Stimulated activated CD8-positive, alpha-beta memory T cell treated with anti-CD3 and anti-CD28 coated beads, Interleukin-15, amount 100 ng/mL, for 1 hour (primary cell): ENCODE measurements around the gene YEATS2.
"Not testable (repeated sequence)": the region's sequence is repeated elsewhere in the genome, so short reads cannot be mapped to it uniquely, and the experiment has no call there.

Experiments
- DNase-seq: peaks from one replicate; pipeline ENCODE4 v3.0.0-alpha.2; 2020; ENCODE audit warnings: low read depth

YEATS2 gene

GRCh38 chr3:183776451-183776850, 78.9 kb downstream of the YEATS2 start:
- DNase-seq = not testable (repeated sequence)

DNA sequence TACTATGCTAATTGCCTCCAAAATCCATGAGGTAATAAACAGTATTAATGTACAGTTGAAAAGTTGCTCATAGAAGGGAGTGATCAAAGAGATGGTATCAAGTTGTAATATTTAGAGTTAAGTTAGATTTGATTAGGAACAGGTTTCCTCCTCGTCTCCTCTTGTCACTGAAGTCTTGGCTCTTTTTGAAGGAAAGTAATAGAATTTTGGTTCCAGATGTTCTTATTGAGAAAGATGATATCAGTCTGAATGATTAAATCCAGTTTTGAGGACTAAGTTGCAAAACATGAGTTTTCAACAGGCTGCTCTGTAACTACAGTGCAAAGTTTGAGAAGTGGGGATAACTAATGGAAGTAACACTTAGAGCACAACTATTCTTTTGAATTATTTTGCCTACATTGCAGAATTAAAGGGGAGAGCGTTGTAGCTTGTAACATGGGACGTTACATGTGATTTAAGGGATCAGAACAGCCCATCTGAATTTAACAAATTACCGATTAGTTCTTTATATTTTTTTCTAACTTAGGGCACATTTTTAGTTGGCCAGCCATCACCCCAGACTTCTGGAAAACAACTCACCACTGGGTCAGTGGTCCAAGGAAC, 79.5 kb downstream of the YEATS2 start:
- no peak for DNase-seq

DNA sequence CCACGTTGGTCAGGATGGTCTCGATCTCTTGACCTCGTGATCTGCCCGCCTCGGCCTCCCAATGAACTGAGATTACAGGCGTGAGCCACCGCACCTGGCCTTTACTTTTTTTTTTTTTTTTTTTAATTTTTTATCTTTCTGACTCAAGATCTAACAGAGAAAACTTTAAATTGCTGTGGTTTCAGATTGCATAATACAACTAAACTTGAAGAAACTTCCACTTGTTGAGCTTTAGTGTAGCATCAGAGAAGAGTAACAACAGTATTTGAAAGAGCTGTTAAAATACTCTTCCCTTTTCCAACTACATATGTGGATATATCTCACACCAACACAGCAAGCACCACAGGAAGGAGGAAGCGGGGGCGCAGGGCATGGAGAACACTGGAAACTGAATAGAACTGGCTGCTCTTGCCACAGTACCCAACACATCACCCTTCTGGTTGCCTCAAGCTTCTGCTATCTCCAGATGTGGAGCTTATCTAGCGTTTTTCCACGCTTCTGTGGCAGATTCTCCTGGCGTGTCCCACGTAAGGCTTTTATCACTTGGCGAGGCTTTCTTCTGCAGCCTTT, 82.4 kb downstream of the YEATS2 start:
- no peak for DNase-seq

GRCh38 chr3:183781246-183781645, 83.6 kb downstream of the YEATS2 start:
- DNase-seq = no peak

DNA sequence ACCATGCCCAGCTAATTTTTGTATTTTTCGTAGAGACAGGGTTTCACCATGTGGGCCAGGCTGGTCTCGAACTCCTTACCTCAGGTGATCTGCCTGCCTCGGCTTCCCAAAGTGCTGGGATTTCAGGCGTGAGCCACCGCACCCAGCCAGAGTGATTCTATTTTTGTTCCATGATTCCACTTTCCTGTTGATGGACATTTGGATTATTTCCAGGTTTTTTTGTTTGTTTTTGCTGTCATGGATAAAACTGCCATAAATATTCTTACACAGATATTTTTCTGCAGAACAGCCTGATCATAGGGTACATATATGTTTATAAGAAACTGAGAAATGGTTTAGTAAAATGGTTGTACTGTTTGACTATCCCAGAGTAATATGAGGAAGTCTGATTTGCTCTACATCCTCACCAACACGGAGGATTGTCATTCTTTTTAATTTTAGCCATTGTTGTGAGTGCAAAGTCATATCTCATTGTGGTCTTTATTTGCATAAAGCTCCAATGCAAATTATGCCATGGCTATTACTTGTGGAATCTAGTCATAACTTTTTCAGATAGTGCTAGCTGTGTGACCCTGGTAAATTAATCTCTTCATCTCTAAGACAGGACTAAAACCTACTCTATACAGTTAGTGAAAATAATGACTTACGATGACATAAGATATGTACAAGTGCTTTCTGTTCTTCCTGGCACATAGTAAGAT, 85.1 kb downstream of the YEATS2 start:
- DNase-seq = no peak

DNA sequence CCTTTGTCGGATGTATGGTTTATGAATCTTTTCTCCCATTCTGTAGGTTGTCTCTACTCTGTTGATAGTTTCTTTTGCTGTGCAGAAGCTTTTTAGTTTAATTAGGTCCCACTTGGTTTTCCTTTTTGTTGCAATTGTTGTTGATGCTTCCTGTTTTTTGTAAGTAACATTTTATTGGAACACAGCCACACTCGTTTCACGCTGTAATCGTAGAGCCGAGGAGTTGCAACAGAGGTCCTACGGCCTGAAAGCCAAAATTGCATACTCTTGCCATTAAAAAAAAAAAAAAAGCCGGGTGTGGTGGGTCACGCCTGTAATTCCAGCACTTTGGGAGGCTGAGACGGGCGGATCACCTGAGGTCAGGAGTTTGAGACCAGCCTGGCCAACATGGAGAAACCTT, 86.9 kb downstream of the YEATS2 start:
- not testable (repeated sequence) for DNase-seq

GRCh38 chr3:183789826-183790225, 92.2 kb downstream of the YEATS2 start:
- no peak for DNase-seq

DNA sequence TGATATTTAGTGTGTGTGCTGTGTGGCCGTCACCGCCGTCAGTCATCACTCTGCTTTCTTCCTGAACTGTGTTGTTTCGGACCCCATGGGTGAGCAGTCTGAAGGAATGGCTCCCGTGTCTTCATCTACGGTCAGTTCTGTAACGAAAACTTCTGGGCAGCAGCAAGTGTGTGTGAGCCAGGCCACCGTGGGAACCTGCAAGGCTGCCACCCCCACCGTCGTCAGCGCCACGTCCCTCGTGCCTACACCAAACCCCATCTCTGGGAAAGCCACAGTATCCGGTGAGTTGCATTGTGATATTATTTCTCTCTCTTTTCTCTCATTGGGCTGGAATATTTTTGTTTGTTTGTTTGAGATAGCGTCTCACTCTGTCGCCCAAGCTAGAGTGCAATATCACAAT, 93.1 kb downstream of the YEATS2 start:
- no peak for DNase-seq

GRCh38 chr3:183792976-183793375, 95.4 kb downstream of the YEATS2 start:
- no peak for DNase-seq

DNA sequence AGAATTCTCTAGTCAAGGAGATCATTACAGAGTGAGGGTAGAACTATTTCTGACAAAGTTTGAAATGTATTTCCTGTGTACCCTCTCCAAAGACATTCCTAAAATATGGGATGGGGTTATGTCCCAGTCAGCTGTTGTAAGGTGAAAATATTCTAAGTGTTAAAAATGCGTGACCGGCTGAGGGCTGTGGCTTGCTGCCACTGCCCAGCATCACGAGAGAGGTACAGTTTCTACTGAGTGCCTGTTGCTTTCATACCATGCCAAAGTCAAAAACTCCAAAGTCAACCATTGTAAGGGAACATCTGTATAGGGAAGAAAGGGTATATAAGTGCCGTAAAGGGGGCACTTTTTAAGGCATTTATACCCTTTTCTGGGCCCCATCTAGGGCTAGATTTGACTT, 96.9 kb downstream of the YEATS2 start:
- DNase-seq = no peak

GRCh38 chr3:183796372-183796771, 98.8 kb downstream of the YEATS2 start:
- no peak for DNase-seq

DNA sequence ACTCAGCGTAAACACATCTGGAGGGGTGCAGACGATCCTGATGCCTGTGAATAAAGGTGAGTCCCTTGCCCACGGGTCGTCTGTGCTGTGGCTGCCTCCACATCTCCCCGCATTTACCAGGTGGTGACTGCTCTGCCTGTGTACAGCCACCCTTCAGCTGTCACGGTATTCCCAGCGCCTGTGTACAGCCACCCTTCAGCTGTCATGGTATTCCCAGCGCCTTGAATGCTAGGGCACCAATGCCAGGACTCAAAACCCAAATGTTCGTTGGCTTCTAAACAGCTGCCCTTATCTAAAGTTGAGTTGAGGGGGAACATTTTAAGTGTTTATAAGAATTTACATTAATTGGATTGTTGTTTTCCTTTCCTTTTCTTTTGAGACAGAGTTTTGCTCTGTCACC, 100.4 kb downstream of the YEATS2 start:
- DNase-seq = no peak

DNA sequence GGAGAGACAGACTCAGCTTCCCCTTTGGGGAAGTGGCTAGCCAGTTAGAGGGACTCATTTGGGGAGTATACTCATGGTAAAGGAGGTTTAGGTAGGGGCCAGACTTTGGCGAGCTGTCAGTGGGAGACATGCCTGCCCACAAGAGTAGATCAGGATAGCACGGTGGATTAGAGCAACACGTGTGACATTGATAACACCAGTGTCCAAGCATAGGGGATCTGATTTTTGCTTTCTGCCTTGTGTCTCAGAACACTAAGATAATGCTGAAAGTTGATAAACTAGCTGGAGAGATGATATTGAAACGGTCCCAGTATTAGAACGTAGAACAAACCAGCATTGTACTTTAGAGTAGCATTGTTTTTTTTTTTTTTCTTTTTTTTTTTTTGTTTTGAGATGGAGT, 101.9 kb downstream of the YEATS2 start:
- no peak for DNase-seq

GRCh38 chr3:183800243-183800863, 102.8 kb downstream of the YEATS2 start:
- no peak for DNase-seq

DNA sequence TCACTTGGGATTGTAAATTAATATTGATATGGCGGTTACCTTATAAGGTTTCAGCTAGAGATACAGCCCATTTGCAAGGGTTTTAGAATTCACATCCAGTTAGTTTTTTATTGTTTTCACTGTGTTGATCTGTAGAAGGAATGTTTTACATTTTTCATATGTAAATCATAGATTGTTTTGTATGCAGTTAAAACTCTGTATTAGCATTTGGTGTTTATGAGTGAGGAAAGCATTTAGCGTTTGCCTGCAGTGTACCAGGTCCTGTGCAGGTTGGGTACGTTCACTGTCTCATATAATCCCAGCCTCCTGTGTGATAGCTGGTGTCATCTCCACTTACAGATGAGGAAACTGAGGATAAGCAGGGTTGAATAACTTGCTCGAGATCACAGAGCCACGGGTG, 104.0 kb downstream of the YEATS2 start:
- DNase-seq = no peak

DNA sequence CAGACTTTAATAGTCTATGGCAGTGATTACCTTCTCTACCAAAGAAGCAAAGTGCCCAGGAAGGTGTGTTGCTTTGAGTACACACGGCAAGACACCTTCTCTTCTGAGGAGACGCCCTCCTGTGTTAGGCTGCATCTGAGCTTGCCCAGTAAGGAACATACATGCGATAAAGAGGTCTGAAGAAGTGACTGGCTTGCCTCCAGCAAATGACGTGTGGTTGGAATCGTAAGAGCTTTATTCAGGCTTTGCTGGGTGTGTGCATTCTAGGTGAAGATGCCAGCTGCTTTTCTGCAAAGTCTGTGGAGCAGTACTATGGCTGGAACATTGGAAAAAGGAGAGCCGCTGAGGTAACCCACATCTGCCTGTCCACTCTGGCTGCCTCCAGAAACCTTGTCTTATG, 105.4 kb downstream of the YEATS2 start:
- DNase-seq = no peak

DNA sequence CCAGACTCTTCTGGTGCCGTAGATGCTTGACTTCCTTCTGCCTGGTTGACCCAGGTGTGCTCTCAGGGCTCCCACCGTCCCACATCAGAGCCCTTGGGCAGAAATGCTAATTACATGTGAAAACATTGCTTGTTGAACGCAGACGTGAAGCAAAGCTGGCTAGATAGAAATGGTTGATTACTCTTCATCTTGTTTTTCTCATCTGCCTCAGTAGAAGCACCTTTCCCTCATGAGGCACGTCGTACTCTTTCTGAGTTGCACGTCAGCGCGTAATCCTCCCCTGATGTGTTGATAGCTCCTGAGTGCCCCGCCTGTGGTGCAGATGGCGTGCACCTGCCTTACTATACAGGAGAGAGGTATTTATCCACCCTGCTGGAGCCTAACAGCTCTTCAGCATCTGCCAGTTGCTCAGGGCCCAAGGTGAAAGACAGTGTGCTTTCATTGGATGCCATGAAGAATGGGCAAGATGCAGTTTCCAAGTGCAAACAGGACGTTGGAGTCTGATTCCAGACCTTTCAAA, 109.7 kb downstream of the YEATS2 start:
- DNase-seq = no peak

GRCh38 chr3:183807881-183808280, 110.3 kb downstream of the YEATS2 start:
- DNase-seq = no peak

- DNase-seq = no peak
These were observed 110.8 kb downstream of the YEATS2 start for GRCh38 chr3:183808355-183808754.

DNA sequence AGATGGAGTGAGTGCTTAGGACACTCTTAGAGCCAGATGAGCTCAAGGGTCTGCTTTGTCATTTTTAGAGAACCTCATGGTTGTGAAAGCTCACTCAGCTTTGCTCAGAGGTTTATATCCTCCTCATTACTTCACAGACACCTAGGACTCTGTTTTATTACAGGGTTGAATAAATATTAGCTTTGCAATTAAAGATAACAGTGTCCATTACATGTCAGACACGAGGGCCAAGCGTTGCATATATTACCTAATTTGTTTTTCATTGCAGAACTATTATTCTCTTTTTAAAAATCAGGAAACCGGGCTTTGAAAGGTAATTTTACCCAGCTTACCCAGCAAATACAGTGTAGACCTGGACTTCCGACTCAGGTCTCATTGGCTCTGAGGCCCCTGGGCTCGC, 111.7 kb downstream of the YEATS2 start:
- DNase-seq = no peak

- DNase-seq = no peak
These were observed 113.3 kb downstream of the YEATS2 start for GRCh38 chr3:183810643-183811594.

DNA sequence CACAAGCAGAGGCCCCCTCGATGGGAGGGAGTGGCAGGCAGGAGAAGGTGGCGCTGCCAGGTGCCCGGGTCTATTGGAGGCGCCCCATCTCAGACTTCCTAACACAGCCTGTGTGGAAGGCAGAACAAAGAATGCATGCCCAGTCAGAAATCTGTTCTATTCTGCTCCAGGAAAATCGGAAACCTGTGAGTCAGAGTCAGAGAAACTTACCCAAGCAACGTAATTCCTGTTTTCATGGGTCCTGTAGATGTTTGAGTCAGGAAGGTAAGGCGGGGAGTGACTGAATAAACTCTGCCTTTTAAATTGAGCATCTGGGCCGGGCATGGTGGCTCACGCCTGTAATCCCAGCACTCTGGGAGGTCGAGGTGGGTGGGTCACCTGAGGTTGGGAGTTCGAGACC, 114.0 kb downstream of the YEATS2 start:
- DNase-seq = no peak
